H1 (cell line): ENCODE results near the gene ZGRF1. TPM values are rescaled to one million over a fixed set of nuclear protein-coding genes. Genes with fewer than 3 reads are reported as not detected.

Source experiments
- CTCF ChIA-PET: fragments of 300-600 bp; sonication (Branson Sonifier 250); formaldehyde crosslinking; loops from one replicate; lab custom pipeline; 2021; ENCODE audit not compliant: partially characterized antibody; lab: Charles Lee
- POLR2A ChIA-PET: fragments of 300-600 bp; sonication (Branson Sonifier 250); formaldehyde crosslinking; loops from one replicate; lab custom pipeline; 2021; ENCODE audit warnings: inconsistent platforms; ENCODE audit not compliant: partially characterized antibody; lab: Charles Lee
- DNase-seq, 2 experiments: peaks; one replicate each; pipeline versions ENCODE4 v3.0.0 to v3.0.0-alpha.2; 2010 to 2022; ENCODE audit warnings: low spot score in 2 of 2, low read depth in 1 of 2, mixed read lengths in 1 of 2
- FAIRE-seq: peaks from 2 replicates; lab custom pipeline; 2011; peaks lifted over from hg19 to GRCh38; lab: Jason Lieb, UNC
- H2AFZ ChIP-seq: 2 replicates; pipeline ENCODE4 v1.8.1; 2012; ENCODE audit warnings: low read length, inconsistent platforms
- H2AK5ac ChIP-seq: 2 replicates; pipeline ENCODE4 v1.6.1; 2013; ENCODE audit warnings: low read depth, low read length
- H2BK120ac ChIP-seq: replicated peaks from 2 replicates; pipeline ENCODE3; 2013; ENCODE audit warnings: low read depth, low read length, inconsistent platforms
- H2BK12ac ChIP-seq: 2 replicates; pipeline ENCODE4 v1.6.1; 2013; ENCODE audit warnings: low read depth, low read length
- H2BK15ac ChIP-seq: 2 replicates; pipeline ENCODE4 v1.6.1; 2013; ENCODE audit warnings: low read length
- H2BK20ac ChIP-seq: 2 replicates; pipeline ENCODE4 v1.6.1; 2013; ENCODE audit warnings: low read length
- H2BK5ac ChIP-seq: 2 replicates; pipeline ENCODE4 v1.6.1; 2013; ENCODE audit warnings: low read depth, low read length
- H3K14ac ChIP-seq: 2 replicates; pipeline ENCODE4 v1.6.1; 2013; ENCODE audit warnings: inconsistent platforms; ENCODE audit not compliant: insufficient read length
- H3K18ac ChIP-seq: 2 replicates; pipeline ENCODE4 v1.6.1; 2013; ENCODE audit warnings: low read length; ENCODE audit errors: extremely low read depth
- H3K23ac ChIP-seq: 2 replicates; pipeline ENCODE4 v1.6.1; 2013; ENCODE audit warnings: inconsistent platforms; ENCODE audit not compliant: insufficient read length
- H3K23me2 ChIP-seq: 2 replicates; pipeline ENCODE4 v1.6.1; 2013; ENCODE audit warnings: low read depth, low read length
- H3K27ac ChIP-seq: 2 replicates; pipeline ENCODE4 v1.6.1; 2011; ENCODE audit warnings: low read depth, low read length, inconsistent platforms
- H3K27me3 ChIP-seq, 4 experiments: replicated peaks in 1 of 4; 1 replicate in 1 of 4; 2 replicates in 3 of 4; pipeline versions ENCODE4 v1.6.1 to v1.8.1; 2011 to 2013; ENCODE audit warnings: low read length in 3 of 4, mild to moderate bottlenecking in 3 of 4, inconsistent platforms in 2 of 4, mixed read lengths in 2 of 4, moderate library complexity in 1 of 4; ENCODE audit not compliant: control insufficient read depth in 3 of 4, insufficient read depth in 3 of 4; ENCODE audit errors: extremely low read depth in 1 of 4
- H3K36me3 ChIP-seq, 4 experiments: 2 replicates each; pipeline versions ENCODE4 v1.6.1 to v1.8.1; 2011 to 2013; ENCODE audit warnings: mild to moderate bottlenecking in 4 of 4, low read length in 3 of 4, moderate library complexity in 2 of 4, control low read depth in 1 of 4, inconsistent platforms in 1 of 4; ENCODE audit not compliant: insufficient read depth in 4 of 4, control insufficient read depth in 2 of 4
- H3K4ac ChIP-seq: replicated peaks from 2 replicates; pipeline ENCODE3; 2013; ENCODE audit warnings: low read length, low read depth, mixed read lengths, inconsistent platforms; ENCODE audit not compliant: insufficient read length
- H3K4me1 ChIP-seq, 4 experiments: replicated peaks in 1 of 4; 1 replicate in 1 of 4; 2 replicates in 3 of 4; pipeline versions ENCODE4 v1.6.1 to v1.8.1; 2011 to 2013; ENCODE audit warnings: low read length in 3 of 4, inconsistent platforms in 2 of 4, mixed read lengths in 1 of 4; ENCODE audit not compliant: insufficient read depth in 4 of 4, control insufficient read depth in 3 of 4
- H3K4me2 ChIP-seq, 2 experiments: 2 replicates each; pipeline versions ENCODE4 v1.6.1 to v1.8.1; 2011 to 2013; ENCODE audit warnings: low read depth in 2 of 2, low read length in 2 of 2, control low read depth in 1 of 2, inconsistent platforms in 1 of 2, mild to moderate bottlenecking in 1 of 2; ENCODE audit not compliant: insufficient read depth in 1 of 2
- H3K4me3 ChIP-seq, 4 experiments: fragments of 200-600, 300-600 bp in 1 of 4; sonication (generic), shearing (Covaris generic), sonication (Bioruptor Twin) in 1 of 4; 2 replicates each; pipeline versions ENCODE4 v1.5.1 to v1.8.1; 2011 to 2016; ENCODE audit warnings: low read length in 4 of 4, low read depth in 3 of 4, control low read depth in 2 of 4, inconsistent platforms in 2 of 4, mild to moderate bottlenecking in 2 of 4, mixed read lengths in 1 of 4, moderate library complexity in 1 of 4; ENCODE audit not compliant: insufficient read depth in 2 of 4; ENCODE audit errors: extremely low read depth in 1 of 4
- H3K56ac ChIP-seq: replicated peaks from 2 replicates; pipeline ENCODE3; 2013; ENCODE audit warnings: low read depth, mild to moderate bottlenecking, mixed read lengths, low read length, inconsistent platforms; ENCODE audit not compliant: insufficient read length
- H3K79me1 ChIP-seq: 2 replicates; pipeline ENCODE4 v1.6.1; 2013; ENCODE audit warnings: low read depth, low read length, control low read depth
- H3K79me2 ChIP-seq, 2 experiments: 2 replicates each; pipeline versions ENCODE4 v1.6.1 to v1.8.1; 2012 to 2013; ENCODE audit warnings: low read length in 2 of 2, mild to moderate bottlenecking in 2 of 2, inconsistent platforms in 1 of 2; ENCODE audit not compliant: insufficient read depth in 2 of 2, control insufficient read depth in 1 of 2
- H3K9ac ChIP-seq, 4 experiments: replicated peaks in 1 of 4; 1 replicate in 1 of 4; 2 replicates in 3 of 4; pipeline versions ENCODE4 v1.6.1 to v1.8.1; 2011 to 2013; ENCODE audit warnings: low read depth in 3 of 4, low read length in 3 of 4, control low read depth in 2 of 4, mild to moderate bottlenecking in 2 of 4, moderate library complexity in 2 of 4, inconsistent platforms in 1 of 4; ENCODE audit errors: extremely low read depth in 1 of 4
- H3K9me3 ChIP-seq, 2 experiments: 2 replicates each; pipeline versions ENCODE4 v1.6.1 to v1.8.1; 2012 to 2013; ENCODE audit warnings: mild to moderate bottlenecking in 2 of 2, moderate library complexity in 2 of 2, control low read depth in 1 of 2, inconsistent platforms in 1 of 2, low read depth in 1 of 2, low read length in 1 of 2, mixed read lengths in 1 of 2; ENCODE audit not compliant: insufficient read depth in 2 of 2
- H4K20me1 ChIP-seq, 2 experiments: replicated peaks in 1 of 2; 2 replicates each; pipeline versions ENCODE3 to v1.8.1; 2011 to 2013; ENCODE audit warnings: inconsistent platforms in 2 of 2, low read length in 2 of 2, mild to moderate bottlenecking in 1 of 2; ENCODE audit not compliant: insufficient read depth in 2 of 2, control insufficient read depth in 1 of 2
- H4K5ac ChIP-seq: 2 replicates; pipeline ENCODE4 v1.6.1; 2013; ENCODE audit warnings: low read length, low read depth, mixed read lengths, inconsistent platforms; ENCODE audit not compliant: insufficient read length
- H4K8ac ChIP-seq: 2 replicates; pipeline ENCODE4 v1.8.0; 2013; ENCODE audit warnings: mild to moderate bottlenecking, moderate library complexity, low read length, inconsistent platforms; ENCODE audit not compliant: insufficient read depth; ENCODE audit errors: extremely low read depth
- H4K91ac ChIP-seq: replicated peaks from 2 replicates; pipeline ENCODE3; 2013; ENCODE audit warnings: low read length, mixed read lengths, inconsistent platforms; ENCODE audit not compliant: insufficient read length
- CHD1 ChIP-seq: IDR thresholded peaks from 2 replicates; pipeline ENCODE4 v1.6.1; 2012; ENCODE audit warnings: low read depth, low read length, improper control_type of control experiment
- EP300 ChIP-seq, 2 experiments: IDR thresholded peaks; 1 replicate in 1 of 2; 2 replicates in 1 of 2; pipeline ENCODE4 v1.6.1; 2011 to 2012; ENCODE audit warnings: low read depth in 2 of 2, low read length in 2 of 2, mild to moderate bottlenecking in 2 of 2, borderline replicate concordance in 1 of 2, inconsistent platforms in 1 of 2, moderate library complexity in 1 of 2
- polyA plus RNA-seq, 7 experiments: library from polyadenylated mRNA; depleted of rRNA in 3 of 7; stranded (reverse) in 5 of 7; unstranded in 2 of 7; fragments of >200 nt in 5 of 7; fragments of 200-250 nt in 2 of 7; gene quantifications; 1 replicate in 5 of 7; 2 replicates in 1 of 7; 4 replicates in 1 of 7; pipeline versions ENCODE4 v1.2.1 to v1.2.3, GENCODE V29; 2011 to 2013; ENCODE audit warnings: missing spikeins in 2 of 7, mixed read lengths in 2 of 7
- total RNA-seq: library from RNA; stranded (reverse); fragmentation: NEBNext Ultra II Directional; extraction: Animal tissue kit (Norgen Biotek cat#: 25700); gene quantifications from 2 replicates; pipeline ENCODE4 v1.2.1, GENCODE V29; 2021

The ZGRF1 gene
- total and polyA plus RNA-seq, 2 of the 8 experiments (the other 6 are each of a cell fraction or from before 2014, with no cell fraction given) = 12.0 to 44.6 TPM

DNA sequence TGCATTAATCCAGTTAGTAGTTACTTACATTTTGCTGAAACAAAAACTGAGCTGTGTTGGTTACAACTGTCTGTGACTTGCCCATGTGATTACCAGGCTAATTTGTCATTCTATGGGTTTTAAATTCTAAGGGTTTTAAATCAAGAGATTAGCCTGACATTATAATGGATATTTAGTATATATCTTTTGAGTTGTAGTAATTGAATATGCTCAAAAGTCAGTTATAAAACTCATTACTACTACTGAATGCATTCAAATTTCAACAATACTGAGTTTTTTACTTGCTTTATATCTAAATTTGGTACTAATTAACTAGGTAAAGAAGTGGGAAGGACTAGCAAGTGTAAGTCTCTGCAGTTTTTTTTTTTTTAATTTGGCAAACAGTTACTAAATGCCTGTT lies 14.9 kb upstream of the ZGRF1 start:
- Histone ChIP-seq H2BK20ac (no peak overlapping the region), H4K20me1 (no peaks in the 10 kb centered on the region), H3K23ac (no peak overlapping the region), H4K5ac (peak overlapping the region; percentile 99), H4K91ac (no peak overlapping the region), H3K4me3 (peak overlapping the region in 2 of 4 experiments; percentile 25 to 100; a peak in 3 of 8 replicates), H3K79me2 (peaks cover 0 to 60% of the 10 kb centered on the region in 2 experiments; a peak in 2 of 4 replicates), H3K14ac (no peak overlapping the region), H3K4me1 (peaks cover 0 to 29% (median 8%) of the 10 kb centered on the region in 4 experiments; a peak in 3 of 7 replicates), H3K4ac (no peak overlapping the region), H3K23me2 (peaks cover 2% of the 10 kb centered on the region; the same call in 1 of the 2 replicates), H3K9ac (no peak overlapping the region), H3K79me1 (no peaks in the 10 kb centered on the region), H3K27ac (peak overlapping the region; percentile 57), H2BK5ac (peak overlapping the region; percentile 87; the same call in 1 of the 2 replicates), H3K18ac (no peak overlapping the region; the same call in 1 of the 2 replicates), H4K8ac (no peak overlapping the region), H3K27me3 (no peaks in the 10 kb centered on the region), H2BK120ac (peak overlapping the region; percentile 89), H2BK15ac (no peak overlapping the region), H3K56ac (no peak overlapping the region), H2AFZ (no peak overlapping the region), H3K4me2 (peak overlapping the region; percentile 48 to 72), H3K36me3 (peaks cover 9 to 42% (median 17%) of the 10 kb centered on the region in 4 experiments; a peak in 6 of 8 replicates), H2AK5ac (no peak overlapping the region), H2BK12ac (no peak overlapping the region; the same call in 1 of the 2 replicates), H3K9me3 (no peaks in the 10 kb centered on the region)
- ChIA-PET CTCF (interaction anchor here (1.0 to 7.9 kb wide), 5 partner anchors 14 to 208 kb away, joined by 3 to 73 read pairs (median 3); no protein-coding TSS in a partner anchor), POLR2A (interaction anchor here (0.8 to 7.7 kb wide), 15 partner anchors 9 to 163 kb away, joined by 3 to 73 read pairs (median 9); partner anchors contain the start of genes LARP7 and ZGRF1)
- FAIRE-seq (peak; percentile 66), DNase-seq (no peak)
- TF ChIP-seq CHD1 (peak; percentile 61; the same call in 1 of the 2 replicates), EP300 (IDR thresholded peaks at IDR 0.05; ENCODE audit: borderline replicate concordance in 1 of 2, low read depth in 2 of 2, low read length in 2 of 2) (no peak)
